Transverse colon (tissue), 4 donors: ENCODE data around the gene UBR7. TPM values are rescaled to one million over a fixed set of nuclear protein-coding genes. Genes with fewer than 3 reads are reported as not detected.
A peak's percentile ranks its signal among the peaks of the same experiment; 100 is the strongest.
"Not testable (repeated sequence)": the region's sequence is repeated elsewhere in the genome, so short reads cannot be mapped to it uniquely, and the experiment has no call there.

Experiments
- DNase-seq: peaks from one replicate; pipeline ENCODE4 v3.0.0-alpha.2; 2019
- H3K27ac ChIP-seq, 4 donors: fragments of 200-600 bp; sonication (generic); 2 replicates each; pipeline ENCODE4 v1.5.1; 2016 to 2018; ENCODE audit warnings: inconsistent platforms in 4 of 4
- H3K27me3 ChIP-seq: fragments of 200-600 bp; sonication (generic); 2 replicates; pipeline ENCODE4 v1.5.1; 2017; ENCODE audit warnings: inconsistent platforms
- H3K36me3 ChIP-seq, 4 donors: fragments of 200-600 bp; sonication (generic); 2 replicates each; pipeline ENCODE4 v1.5.1; 2017 to 2019; ENCODE audit warnings: inconsistent platforms in 4 of 4
- H3K4me1 ChIP-seq, 4 donors: fragments of 200-600 bp; sonication (generic); 2 replicates each; pipeline ENCODE4 v1.5.1; 2017 to 2020; ENCODE audit warnings: inconsistent platforms in 4 of 4
- H3K4me3 ChIP-seq, 4 donors: fragments of 200-600 bp; sonication (generic); 1 replicate in 1 of 4; 2 replicates in 3 of 4; pipeline versions ENCODE4 v1.5.1 to v1.6.1; 2017 to 2019; ENCODE audit warnings: inconsistent platforms in 4 of 4
- H3K9me3 ChIP-seq, 2 donors: fragments of 200-600 bp; sonication (generic); 2 replicates each; pipeline ENCODE4 v1.5.1; 2017 to 2019; ENCODE audit warnings: inconsistent platforms in 2 of 2
- EP300 ChIP-seq: sonication (generic); formaldehyde crosslinking; IDR thresholded peaks from one replicate; pipeline ENCODE4 v1.6.1; 2017; ENCODE audit warnings: antibody characterized with exemption, low read depth
- POLR2A ChIP-seq: fragments of 450-650 bp; IDR thresholded peaks from one replicate; pipeline ENCODE4 v1.6.1; 2016; ENCODE audit warnings: antibody characterized with exemption, mild to moderate bottlenecking, moderate library complexity
- POLR2AphosphoS5 ChIP-seq, 3 donors: sonication (generic); formaldehyde crosslinking; IDR thresholded peaks; one replicate each; pipeline ENCODE4 v1.6.1; 2016; ENCODE audit warnings: antibody characterized with exemption in 3 of 3
- WGBS, 2 donors: methylation state at CpG; one replicate each; pipeline ENCODE4 v1.1.5; 2018; ENCODE audit warnings: low coverage in 1 of 2; 5-methylcytosine and 5-hydroxymethylcytosine counted together
- in situ Hi-C, 4 donors: fragments of 200-750 bp; cut with MboI; loops; one replicate each; pipeline versions ENCODE4 v1.15.0 to v1.15.1; 2017; ENCODE audit warnings: low sequenced_read_pairs in 3 of 4, low pct_ligation_motif_present in 1 of 4, low pct_unique_long_range_greater_than_20kb in 1 of 4
- intact Hi-C: fragments of 100-400 bp; cut with DNase I; formaldehyde crosslinking; loops from one replicate; pipeline ENCODE4 v1.15.1; 2023; ENCODE audit warnings: low total_unique reads
- total RNA-seq, 4 donors: library from RNA; depleted of rRNA; stranded (reverse); fragments of >200 nt; gene quantifications; one replicate each; pipeline ENCODE4 v1.1.0, GENCODE V29; 2016
- TF ChIP-seq, protein P1 (sequence below), 5 experiments: fragments of 200-600 bp in 3 of 5; fragments of 450-650 bp in 2 of 5; sonication (generic) in 3 of 5; IDR thresholded peaks; 1 replicate in 2 of 5; 2 replicates in 3 of 5; pipeline ENCODE4 v1.5.1; 2016 to 2017; ENCODE audit warnings: antibody characterized with exemption in 5 of 5, inconsistent platforms in 3 of 5, mild to moderate bottlenecking in 2 of 5, moderate library complexity in 1 of 5

The UBR7 gene
- total RNA-seq, 4 donors from 2014 or later, result 19.1 to 76.4 (median 23.8) TPM

DNA sequence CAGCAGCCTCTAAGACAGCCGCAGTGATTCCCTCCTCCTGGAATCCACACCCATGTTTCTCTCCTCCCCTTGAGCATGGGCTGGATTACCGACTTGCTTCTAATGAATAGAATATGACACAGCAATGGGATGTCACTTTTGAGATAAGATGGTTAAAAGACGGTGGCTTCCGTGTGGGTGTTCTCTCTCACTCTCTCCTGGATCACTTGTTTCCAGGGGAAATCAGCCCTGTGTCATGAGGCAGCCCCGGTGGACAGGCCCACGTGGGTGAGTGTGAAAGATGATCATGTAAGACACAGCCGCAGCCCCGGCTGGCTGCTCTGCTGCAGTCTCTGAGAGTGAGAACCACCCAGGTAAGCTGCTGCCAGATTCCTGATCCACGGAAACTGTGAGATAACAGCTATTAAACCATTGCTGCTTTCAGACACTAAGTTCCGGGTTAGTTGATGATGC lies 33.1 kb upstream of the UBR7 start:
- Histone ChIP-seq H3K36me3 (no peaks in the 10 kb centered on the region), H3K27ac (no peak overlapping the region), H3K4me3 (no peak overlapping the region), H3K4me1 (no peaks in the 10 kb centered on the region), H3K9me3 (no peaks in the 10 kb centered on the region), H3K27me3 (peaks cover 4% of the 10 kb centered on the region)
- DNase-seq, result no peak
- WGBS, 2 donors, result 37 to 44% methylated on average over 4 to 10 of the region's 10 CpGs
- intact Hi-C loops, result no loop called here
- no peak for TF ChIP-seq EP300
- no peak for TF ChIP-seq POLR2A
- TF ChIP-seq POLR2AphosphoS5 (IDR thresholded peaks at IDR 0.05), result no peak
- TF ChIP-seq, protein P1, sequence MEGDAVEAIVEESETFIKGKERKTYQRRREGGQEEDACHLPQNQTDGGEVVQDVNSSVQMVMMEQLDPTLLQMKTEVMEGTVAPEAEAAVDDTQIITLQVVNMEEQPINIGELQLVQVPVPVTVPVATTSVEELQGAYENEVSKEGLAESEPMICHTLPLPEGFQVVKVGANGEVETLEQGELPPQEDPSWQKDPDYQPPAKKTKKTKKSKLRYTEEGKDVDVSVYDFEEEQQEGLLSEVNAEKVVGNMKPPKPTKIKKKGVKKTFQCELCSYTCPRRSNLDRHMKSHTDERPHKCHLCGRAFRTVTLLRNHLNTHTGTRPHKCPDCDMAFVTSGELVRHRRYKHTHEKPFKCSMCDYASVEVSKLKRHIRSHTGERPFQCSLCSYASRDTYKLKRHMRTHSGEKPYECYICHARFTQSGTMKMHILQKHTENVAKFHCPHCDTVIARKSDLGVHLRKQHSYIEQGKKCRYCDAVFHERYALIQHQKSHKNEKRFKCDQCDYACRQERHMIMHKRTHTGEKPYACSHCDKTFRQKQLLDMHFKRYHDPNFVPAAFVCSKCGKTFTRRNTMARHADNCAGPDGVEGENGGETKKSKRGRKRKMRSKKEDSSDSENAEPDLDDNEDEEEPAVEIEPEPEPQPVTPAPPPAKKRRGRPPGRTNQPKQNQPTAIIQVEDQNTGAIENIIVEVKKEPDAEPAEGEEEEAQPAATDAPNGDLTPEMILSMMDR (IDR thresholded peaks at IDR 0.05), result no peak
- in situ Hi-C loops, result no loop called here

DNA sequence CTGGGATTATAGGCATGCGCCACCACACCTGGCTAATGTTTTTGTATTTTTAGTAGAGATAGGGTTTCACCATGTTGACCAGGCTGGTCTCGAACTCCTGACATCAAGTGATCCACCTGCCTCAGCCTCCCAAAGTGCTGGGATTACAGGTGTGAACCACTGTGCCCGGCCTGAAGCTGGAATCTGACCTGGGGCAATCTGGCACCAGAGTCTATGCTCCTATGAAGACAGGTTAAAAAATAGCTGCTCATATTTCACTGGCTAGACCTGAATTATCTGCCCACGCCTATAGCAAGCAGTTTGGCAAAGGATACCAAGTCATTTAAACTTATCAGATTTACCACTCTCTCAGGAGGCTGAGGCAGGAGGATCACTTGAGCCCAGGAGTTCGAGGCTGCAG lies 32.3 kb upstream of the UBR7 start:
- DNase-seq, intact Hi-C loops: not testable (repeated sequence)
- WGBS, 2 donors, result 60 to 77% methylated on average over 1 to 5 of the region's 5 CpGs

GRCh38 chr14:93175492-93175891 lies 31.6 kb upstream of the UBR7 start:
- in situ Hi-C loops, result no loop called here
- Histone ChIP-seq H3K9me3 (no peaks in the 10 kb centered on the region), H3K4me1 (no peaks in the 10 kb centered on the region), H3K36me3 (no peaks in the 10 kb centered on the region), H3K27ac (no peak overlapping the region), H3K4me3 (no peak overlapping the region), H3K27me3 (peaks cover 4% of the 10 kb centered on the region)
- DNase-seq, result no peak
- TF ChIP-seq POLR2AphosphoS5 (IDR thresholded peaks at IDR 0.05), result no peak
- no peak for TF ChIP-seq POLR2A
- no peak for TF ChIP-seq EP300
- TF ChIP-seq, protein P1 (IDR thresholded peaks at IDR 0.05), result no peak
- intact Hi-C loops, result no loop called here
- WGBS, 2 donors, result 88 to 93% methylated on average over 6 of the region's 6 CpGs

More for the DNA sequence above, 32.3 kb upstream of the UBR7 start:
- H3K4me3 ChIP-seq, H3K9me3 ChIP-seq, H3K4me1 ChIP-seq, H3K27me3 ChIP-seq, H3K36me3 ChIP-seq, in situ Hi-C loops, H3K27ac ChIP-seq: not testable (repeated sequence)

DNA sequence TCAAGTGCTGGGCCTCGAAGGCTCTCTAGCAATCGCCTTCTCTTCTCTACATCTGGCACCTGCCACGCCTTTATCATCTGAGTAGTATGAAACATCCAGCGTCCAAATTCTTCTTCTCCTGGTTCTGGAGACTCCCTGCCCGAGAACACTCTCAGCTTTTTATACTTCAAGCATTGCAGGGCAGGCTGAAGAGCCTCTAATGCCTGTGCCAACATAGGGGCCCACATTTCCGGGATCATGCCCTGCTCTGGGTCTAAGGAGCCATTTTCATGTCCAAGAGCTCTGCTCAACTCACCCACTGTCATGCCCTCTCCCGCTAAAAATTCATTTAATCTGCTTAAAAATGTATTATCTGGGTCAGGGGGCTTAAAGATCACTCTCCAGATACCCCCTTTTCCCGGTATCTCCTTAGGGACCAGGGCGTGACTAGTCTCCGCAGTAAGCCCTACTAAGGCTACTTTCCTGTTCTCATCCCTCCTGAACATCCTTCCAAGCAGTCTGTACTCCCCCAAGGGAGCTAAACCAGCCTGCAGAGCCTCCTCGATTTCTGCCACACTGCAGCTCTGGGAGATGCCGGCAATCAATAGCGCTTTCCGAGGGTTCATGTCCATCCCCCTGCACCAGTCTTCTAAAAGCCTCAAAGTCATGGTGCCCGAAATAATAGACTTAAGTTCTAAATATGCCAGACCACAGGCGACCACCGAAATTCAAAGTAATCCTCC lies 23.3 kb upstream of the UBR7 start:
- no peak for TF ChIP-seq EP300
- TF ChIP-seq, protein P1 (IDR thresholded peaks at IDR 0.05), result no peak
- no peak for TF ChIP-seq POLR2A
- TF ChIP-seq POLR2AphosphoS5 (IDR thresholded peaks at IDR 0.05), result no peak
- peak; percentile 25 for DNase-seq
- intact Hi-C loops, result no loop called here

More for the DNA sequence above, 23.3 kb upstream of the UBR7 start:
- Histone ChIP-seq H3K27ac (peak overlapping the region; percentile 94 to 97 (median 94)), H3K4me3 (peak overlapping the region; percentile 75 to 97 (median 83)), H3K27me3 (no peaks in the 10 kb centered on the region), H3K4me1 (peaks cover 16 to 29% (median 17%) of the 10 kb centered on the region in 4 donors), H3K36me3 (no peaks in the 10 kb centered on the region), H3K9me3 (no peaks in the 10 kb centered on the region)
- WGBS, 2 donors, result 35 to 37% methylated on average over 6 to 17 of the region's 17 CpGs
- in situ Hi-C loops, result no loop called here
